GM06990 (cell line): Measurements from ENCODE around the gene PBLD.
"Not testable (repeated sequence)": the region's sequence is repeated elsewhere in the genome, so short reads cannot be mapped to it uniquely, and the experiment has no call there.

ENCODE experiments used
- DNase-seq: peaks from one replicate; pipeline ENCODE4 v3.0.0-alpha.2; 2011; ENCODE audit not compliant: insufficient read length; ENCODE audit errors: extremely low read depth
- H3K27me3 ChIP-seq: replicated peaks from 2 replicates; pipeline ENCODE4 v1.6.0; 2011; ENCODE audit warnings: low read length; ENCODE audit not compliant: control insufficient read depth, insufficient read depth
- H3K36me3 ChIP-seq: 2 replicates; pipeline ENCODE4 v1.5.1; 2011; ENCODE audit warnings: low read length; ENCODE audit not compliant: control insufficient read depth, insufficient read depth
- H3K4me3 ChIP-seq: replicated peaks from 2 replicates; pipeline ENCODE4 v1.5.1; 2011; ENCODE audit warnings: low read depth, mild to moderate bottlenecking, control low read depth, low read length
- CTCF ChIP-seq: IDR thresholded peaks from 2 replicates; pipeline ENCODE4 v1.5.1; 2011; ENCODE audit warnings: low read length, control low read depth, mild to moderate bottlenecking, inconsistent platforms; ENCODE audit not compliant: insufficient read depth, poor library complexity, severe bottlenecking

Gene PBLD

GRCh38 chr10:68284062-68285001 is 48.4 kb downstream of the PBLD start:
- Histone ChIP-seq H3K27me3 (no peaks in the 10 kb centered on the region), H3K36me3 (no peaks in the 10 kb centered on the region), H3K4me3 (no peak overlapping the region)
- TF ChIP-seq CTCF: no peak
- no peak for DNase-seq

GRCh38 chr10:68280758-68281157 is 52.0 kb downstream of the PBLD start:
- DNase-seq: no peak
- Histone ChIP-seq H3K4me3 (no peak overlapping the region), H3K27me3 (no peaks in the 10 kb centered on the region), H3K36me3 (no peaks in the 10 kb centered on the region)
- no peak for TF ChIP-seq CTCF

GRCh38 chr10:68278906-68279753 is 53.6 kb downstream of the PBLD start:
- H3K36me3 ChIP-seq, H3K4me3 ChIP-seq, DNase-seq: not testable (repeated sequence)

GRCh38 chr10:68277814-68278213 is 54.9 kb downstream of the PBLD start:
- not testable (repeated sequence) for DNase-seq, H3K36me3 ChIP-seq, H3K27me3 ChIP-seq, H3K4me3 ChIP-seq

More at GRCh38 chr10:68278906-68279753, 53.6 kb downstream of the PBLD start:
- H3K27me3 ChIP-seq: not testable (repeated sequence)

GRCh38 chr10:68276224-68276623 is 56.5 kb downstream of the PBLD start:
- no peak overlapping the region for H3K4me3 ChIP-seq
- no peak for TF ChIP-seq CTCF
- no peaks in the 10 kb centered on the region for H3K36me3 ChIP-seq
- no peak for DNase-seq
- H3K27me3 ChIP-seq: no peaks in the 10 kb centered on the region

- H3K36me3 ChIP-seq: no peaks in the 10 kb centered on the region
- TF ChIP-seq CTCF: no peak
- no peak overlapping the region for H3K4me3 ChIP-seq
- no peaks in the 10 kb centered on the region for H3K27me3 ChIP-seq
- DNase-seq: no peak
Observed at GRCh38 chr10:68275600-68276126, 57.1 kb downstream of the PBLD start.
